ENCODE data around the gene SLC2A6.

DNA sequence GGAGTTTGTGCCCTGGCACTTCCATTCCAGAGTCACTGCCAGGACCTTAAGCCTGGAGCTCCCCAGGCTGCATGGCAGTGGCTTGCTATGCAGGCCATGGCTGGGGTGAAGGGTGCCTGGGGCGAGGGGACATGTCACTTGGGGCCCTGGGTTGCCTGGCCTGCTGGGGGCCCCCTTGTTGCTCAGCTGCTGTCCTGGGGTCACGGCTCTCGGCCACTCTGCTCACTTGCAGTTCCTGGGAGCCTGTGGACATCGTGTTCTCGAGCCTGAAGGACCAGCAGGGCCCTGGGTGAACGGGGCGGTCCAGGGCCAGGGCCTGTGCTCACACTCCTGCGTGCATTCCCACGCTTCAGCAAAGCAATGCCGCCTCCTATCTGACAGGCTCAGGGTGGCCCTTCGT is 14.5 kb upstream of the SLC2A6 start:
- TF ChIP-seq, protein P1, sequence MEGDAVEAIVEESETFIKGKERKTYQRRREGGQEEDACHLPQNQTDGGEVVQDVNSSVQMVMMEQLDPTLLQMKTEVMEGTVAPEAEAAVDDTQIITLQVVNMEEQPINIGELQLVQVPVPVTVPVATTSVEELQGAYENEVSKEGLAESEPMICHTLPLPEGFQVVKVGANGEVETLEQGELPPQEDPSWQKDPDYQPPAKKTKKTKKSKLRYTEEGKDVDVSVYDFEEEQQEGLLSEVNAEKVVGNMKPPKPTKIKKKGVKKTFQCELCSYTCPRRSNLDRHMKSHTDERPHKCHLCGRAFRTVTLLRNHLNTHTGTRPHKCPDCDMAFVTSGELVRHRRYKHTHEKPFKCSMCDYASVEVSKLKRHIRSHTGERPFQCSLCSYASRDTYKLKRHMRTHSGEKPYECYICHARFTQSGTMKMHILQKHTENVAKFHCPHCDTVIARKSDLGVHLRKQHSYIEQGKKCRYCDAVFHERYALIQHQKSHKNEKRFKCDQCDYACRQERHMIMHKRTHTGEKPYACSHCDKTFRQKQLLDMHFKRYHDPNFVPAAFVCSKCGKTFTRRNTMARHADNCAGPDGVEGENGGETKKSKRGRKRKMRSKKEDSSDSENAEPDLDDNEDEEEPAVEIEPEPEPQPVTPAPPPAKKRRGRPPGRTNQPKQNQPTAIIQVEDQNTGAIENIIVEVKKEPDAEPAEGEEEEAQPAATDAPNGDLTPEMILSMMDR (IDR thresholded peaks at IDR 0.05 in 4 of 5, conservative IDR thresholded peaks at IDR 0.05 in 1 of 5): no peak
- no peak for TF ChIP-seq POLR2A (IDR thresholded peaks at IDR 0.05)
